Stimulated activated CD4-positive, alpha-beta T cell treated with anti-CD3 and anti-CD28 coated beads, Interleukin-12 subunit alpha, Interleukin-12 subunit beta, amount 100 ng/mL, for 24 hours (primary cell): ENCODE results near the gene GAS7.
"Not testable (repeated sequence)": the region's sequence is repeated elsewhere in the genome, so short reads cannot be mapped to it uniquely, and the experiment has no call there.

Source experiments
- DNase-seq, 2 experiments: peaks; one replicate each; pipeline ENCODE4 v3.0.0-alpha.2; 2020; ENCODE audit warnings: low read depth in 2 of 2

GAS7 gene

DNA sequence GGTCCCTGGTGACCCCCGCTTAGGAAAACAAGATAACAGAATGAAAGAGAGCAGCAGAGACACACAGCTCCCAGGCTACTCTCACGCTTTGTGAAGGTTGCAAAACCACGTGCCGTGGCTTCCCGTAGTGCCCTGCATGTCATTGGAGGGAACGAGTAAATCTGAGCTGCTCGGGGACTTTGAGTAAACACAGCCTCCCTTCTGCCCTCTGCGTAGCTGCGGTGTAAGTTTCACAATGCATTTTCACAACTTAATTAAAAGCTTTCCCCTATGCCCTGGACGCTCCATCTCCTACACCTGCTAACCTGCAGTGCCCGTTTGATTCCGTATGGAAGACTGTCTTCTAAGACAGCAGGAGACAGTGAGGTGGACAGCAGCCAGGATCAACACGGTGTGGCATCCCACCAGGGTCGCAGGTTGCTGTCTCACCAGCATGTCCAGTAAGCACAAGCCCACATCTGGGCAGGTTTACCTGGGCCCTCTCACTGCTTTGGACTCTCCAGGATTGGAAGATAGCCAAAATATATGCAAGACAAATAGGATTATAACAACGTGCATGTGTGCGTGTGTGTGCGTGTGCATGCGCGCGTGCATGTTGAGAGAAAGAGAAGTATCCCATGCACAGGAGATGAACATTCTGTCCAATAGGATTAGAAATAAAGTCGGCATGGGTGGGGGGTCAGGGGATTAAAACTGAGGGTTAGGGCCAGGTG, 177.0 kb downstream of the GAS7 start:
- no peak for DNase-seq

DNA sequence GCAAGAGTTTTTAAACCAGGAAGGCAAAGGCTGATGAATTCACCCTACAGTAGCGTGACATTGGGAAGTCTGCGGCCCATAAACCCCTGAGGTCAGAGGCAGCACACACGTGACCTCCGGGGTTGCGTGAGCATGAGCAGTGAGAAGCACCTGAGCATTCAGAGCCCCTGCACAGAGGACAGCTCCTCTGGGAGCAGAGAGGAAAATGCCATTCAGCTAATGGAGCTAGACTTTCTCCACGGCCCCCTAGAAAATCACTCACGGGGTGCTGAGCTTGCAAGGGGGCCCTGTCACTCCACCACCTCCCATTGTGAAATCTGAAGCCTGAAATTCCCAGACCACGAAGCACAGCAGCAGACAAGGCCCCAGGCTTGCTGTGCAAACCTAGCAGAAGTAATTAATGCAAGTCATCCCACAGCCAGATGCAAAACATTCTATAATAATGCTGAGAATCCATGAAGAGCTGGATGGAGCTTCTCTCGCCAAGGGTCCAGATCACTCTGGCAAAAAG, 178.4 kb downstream of the GAS7 start:
- no peak for DNase-seq

DNA sequence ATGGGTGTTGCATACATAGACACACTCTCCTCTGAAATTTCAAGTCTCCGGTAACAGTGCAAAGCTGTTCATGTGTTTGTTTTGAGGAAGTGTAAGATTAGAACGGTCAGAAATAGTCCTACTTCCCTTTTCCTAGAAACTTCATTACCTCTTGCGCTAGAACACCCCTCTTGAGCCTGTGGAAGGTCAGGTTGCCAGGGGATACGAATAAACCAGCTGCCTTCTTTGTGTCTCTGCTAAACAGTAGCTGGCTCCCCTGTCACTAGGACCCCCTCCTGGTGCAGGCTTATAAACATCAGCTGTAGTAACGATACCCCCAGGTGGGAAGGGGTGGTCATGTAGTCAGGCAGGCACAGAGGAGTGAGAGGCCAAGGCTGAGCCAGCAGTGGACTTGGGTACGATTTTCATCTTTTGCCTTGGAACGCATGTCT, 179.9 kb downstream of the GAS7 start:
- no peak for DNase-seq

DNA sequence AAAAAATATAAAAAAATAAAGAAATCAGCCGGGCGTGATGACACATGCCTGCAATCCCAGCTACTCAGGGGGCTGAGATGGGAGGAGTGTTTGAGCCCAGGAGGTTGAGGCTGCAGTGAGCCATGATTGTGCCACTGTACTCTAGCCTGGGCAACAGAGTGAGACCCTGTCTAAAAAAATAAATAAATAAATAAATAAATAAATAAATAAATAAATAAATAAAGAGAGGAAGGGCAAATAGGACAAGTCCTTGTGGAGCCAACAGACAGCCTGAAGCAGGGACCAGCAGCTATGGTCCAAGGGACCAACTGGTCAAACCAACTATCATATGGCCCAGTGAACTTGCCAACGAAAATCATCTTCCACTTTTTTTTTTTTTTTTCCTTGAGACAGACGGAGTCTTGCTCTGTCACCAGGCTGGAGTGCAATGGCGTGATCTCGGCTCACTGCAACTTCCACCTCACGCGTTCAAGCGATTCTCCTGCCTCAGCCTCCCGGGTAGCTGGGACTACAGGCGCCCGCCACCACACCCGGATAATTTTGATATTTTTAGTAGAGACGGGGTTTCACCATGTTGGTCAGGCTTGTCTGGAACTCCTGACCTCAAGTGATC, 181.3 kb downstream of the GAS7 start:
- DNase-seq, result not testable (repeated sequence)

DNA sequence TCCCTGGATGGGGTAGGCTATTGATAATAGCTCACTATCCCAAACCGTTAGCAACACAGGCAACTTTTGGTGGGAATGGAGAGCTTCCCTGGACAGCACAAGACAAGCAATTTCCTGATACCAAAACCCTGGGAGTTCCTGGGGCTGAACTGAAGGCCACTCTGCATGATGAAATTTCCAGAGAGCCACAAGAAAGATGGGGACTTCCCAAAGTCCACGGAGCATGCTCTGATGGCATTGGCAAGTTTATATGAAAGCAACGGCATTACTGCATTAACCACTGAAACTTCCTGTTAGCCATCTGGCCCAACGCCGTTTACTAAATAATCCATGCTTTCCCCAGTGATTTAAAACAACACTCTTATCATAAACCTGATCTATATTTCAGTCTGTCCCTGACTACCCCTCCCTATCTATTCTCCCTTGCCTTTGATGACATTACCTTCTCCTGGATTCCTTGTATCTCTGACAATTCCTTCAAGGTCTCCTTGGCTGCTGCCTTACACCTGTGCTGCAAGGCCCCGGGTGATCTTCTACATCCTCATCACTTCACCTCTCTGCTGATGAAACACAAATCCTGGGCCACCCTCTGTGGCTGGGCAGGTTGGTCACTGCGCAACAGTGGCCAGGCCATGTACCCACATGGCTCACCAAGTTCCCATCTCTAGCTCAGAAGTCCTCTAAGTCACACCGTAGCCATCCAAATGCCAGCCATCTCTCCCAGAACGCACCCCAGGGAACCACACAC, 184.9 kb downstream of the GAS7 start:
- DNase-seq, result no peak

DNA sequence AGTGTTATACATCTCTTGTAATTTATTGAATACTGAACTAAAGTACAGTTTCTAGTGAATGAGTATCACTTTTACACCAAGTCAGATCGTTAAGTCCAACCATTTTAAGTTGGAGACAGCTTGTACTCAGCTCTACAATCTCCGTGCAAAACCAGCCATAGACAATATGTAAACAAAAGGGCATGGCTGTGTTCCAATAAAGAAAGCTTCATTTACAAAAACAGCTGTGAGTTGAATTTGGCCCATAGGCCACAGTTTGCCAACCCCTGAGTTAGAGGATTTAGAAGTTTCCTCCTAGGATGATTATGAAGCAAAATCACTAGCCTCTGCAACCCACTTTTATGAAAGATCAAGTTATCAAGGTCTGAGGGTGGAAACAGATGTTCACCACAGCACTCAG, 187.7 kb downstream of the GAS7 start:
- DNase-seq, result no peak

DNA sequence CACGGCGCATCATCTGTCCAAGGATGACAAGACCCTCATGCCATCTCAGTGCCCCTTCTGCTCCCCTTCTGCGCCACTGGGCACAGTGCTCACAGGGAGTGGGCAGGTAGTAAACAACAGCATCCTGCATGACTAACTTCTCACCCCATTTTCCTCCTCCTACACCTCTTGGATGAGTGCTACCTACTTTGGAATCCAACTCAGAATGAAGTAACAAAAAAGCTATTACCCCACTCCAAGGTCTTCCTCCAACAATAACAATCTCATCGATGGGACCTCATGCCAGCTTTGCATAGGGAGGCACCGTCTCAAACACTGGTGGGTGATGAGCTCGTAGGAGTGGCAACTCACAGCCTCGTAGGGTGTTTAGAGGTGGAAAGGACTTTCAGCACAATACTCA, 194.7 kb downstream of the GAS7 start:
- no peak for DNase-seq

DNA sequence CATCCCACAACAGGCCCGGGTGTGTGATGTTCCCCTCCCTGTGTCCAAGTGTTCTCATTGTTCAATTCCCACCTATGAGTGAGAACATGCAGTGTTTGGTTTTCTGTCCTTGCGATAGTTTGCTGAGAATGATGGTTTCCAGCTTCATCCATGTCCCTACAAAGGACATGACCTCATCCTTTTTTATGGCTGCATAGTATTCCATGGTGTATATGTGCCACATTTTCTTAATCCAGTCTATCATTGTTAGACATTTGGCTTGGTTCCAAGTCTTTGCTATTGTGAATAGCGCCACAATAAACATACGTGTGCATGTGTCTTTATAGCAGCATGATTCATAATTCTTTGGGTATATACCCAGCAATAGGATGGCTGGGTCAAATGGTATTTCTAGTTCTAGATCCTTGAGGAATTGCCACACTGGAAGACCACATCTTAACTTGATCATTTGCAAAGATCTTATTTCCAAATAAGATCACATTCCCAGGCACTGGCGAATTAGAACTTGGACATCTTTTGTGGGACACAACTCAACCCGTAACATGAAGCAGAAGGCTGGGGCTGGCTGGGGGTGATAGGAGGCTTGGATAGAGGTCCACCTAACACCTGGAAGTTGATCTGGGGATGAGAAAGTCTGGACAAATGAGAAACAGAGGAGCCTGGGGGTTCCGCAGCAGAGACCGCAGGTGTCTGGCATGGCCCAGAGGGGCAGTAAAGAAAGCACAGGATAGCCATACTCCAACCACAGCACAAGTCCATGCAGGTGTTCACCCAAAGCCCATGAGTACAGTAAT, 195.6 kb downstream of the GAS7 start:
- not testable (repeated sequence) for DNase-seq

DNA sequence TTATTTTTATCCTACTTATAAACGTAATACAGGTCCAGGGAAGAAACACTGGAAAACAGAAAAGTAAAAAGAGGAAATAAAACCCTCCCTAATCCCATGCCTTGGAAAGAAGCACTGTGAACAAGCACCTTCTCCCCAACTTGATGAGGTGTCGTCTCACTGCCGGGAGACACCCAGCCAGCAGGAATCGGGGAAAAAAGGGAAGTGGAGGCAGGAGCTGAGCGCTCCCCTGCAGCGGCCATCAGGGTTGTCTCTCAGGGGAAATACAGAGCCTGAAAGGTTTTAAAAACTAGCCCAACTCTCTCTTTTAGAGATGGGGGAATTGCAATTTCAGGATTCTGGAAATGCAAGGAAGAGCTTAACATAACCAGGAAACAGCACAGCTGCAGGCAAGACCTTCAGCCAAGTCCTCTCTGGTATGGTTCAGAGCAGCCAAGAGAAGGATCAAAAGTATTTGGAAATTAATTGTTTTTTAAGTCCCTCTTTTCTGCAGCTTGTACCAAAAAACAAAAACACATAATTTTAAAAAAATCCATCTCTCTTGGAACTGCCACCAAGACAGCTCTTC, 197.0 kb downstream of the GAS7 start:
- DNase-seq, result no peak

DNA sequence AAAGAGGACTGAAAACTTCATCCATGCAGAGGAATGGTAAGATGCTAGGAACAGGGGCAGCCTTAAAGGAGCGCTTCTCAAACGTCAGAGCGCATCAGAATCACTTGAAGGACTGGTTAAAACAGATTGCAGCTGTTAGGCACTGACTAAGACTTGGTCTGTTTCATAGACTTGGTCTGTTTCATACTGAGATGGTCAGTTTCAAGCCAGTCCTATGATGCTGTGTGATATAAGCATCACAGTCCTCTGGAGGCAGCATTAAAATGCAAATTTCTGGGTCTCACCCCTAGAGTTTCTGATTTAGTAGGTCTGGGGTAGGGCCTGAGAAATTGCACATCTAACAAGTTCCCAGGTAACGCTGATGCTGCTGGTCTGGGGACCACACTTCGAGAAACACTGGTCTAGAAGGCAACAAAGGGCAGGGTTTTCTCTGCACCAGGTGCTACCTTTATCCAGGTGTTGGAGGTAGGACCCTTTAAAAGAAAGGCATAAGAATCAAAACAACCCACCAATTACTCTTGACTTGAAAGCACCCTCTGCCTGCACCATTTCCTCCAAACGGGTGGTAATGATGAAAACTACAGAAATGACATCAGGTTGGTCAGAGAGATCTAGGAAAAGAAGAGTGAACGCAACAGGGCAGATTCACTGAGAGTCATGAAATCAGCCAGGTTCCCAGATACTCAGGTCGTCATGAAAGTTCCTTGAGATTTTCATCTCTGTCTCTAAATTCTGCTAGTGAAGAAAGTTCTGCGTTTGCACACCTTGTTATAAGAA, 198.3 kb downstream of the GAS7 start:
- DNase-seq, result no peak

DNA sequence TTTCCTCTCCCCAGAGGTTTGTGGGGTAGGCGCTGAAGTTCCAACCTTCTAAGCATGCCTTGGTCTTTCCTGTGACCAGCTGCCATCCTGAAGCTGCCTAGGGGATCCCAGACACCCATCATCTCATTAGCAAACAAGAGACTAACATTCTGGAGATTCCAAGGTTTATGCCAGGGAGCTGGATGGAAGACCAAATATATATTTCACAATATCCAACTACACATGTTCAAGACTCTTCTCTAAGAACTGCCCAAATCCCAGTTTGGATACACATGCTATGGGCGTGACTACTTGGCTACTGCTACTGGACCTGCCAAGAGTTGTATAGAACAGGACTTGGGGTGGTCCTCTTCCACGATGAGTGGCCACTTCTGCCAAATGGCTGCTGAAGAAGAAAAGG, 200.3 kb downstream of the GAS7 start:
- DNase-seq, result no peak

DNA sequence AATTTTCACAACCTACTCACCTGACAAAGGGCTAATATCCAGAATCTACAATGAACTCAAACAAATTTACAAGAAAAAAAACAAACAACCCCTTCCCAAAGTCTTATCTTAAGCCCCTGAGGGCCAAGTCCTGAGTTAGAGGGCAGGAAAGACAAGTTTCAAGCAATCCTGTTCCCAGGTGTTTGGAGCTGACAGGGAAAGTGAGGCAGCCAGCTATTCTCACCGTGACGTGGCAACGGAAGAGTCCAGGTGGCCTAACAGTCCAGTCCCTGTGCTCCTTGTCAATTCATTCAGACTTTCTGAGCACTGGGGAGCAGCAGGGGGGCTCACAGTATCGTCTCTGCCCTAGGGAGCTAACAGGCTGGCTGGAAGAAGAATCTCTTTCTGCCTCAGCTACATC, 203.6 kb downstream of the GAS7 start:
- no peak for DNase-seq

DNA sequence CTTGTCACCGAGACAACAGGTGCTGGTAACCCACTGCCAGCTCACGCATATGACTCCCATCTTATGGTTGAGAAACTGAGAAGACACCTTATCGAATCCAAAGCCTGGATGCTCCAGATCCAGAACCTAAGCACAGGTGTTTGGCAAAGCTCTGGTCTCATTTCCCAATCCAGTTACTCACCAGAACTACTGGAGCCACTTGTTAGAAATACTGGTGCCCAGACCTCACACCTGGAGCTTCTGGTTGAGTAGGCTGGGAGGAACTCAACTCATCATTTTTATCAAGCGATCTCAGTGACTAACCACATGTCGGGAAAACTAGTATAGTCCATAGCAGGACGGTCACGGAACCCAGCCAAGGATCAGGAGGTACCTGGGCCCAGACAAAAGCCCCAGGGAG, 206.6 kb downstream of the GAS7 start:
- DNase-seq, result no peak

DNA sequence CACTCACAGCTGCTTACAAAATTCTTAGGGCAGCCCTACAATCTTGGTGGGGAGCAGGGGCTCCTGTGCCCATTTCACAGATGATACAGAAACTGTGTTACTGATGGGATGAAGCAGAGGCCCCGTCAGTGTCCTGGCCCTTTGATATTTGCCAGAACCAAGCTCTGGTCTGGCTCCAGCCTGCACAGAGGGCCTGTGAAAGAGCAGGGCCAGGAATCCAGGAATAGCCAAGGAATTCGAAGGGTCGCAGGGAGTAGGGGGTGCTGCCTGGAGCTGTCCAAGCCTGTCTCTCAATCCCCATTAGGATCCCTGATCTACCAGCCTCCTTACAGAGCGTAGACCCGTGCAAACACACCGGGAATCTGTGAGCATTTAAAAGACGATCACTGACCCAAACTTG, 207.1 kb downstream of the GAS7 start:
- no peak for DNase-seq

DNA sequence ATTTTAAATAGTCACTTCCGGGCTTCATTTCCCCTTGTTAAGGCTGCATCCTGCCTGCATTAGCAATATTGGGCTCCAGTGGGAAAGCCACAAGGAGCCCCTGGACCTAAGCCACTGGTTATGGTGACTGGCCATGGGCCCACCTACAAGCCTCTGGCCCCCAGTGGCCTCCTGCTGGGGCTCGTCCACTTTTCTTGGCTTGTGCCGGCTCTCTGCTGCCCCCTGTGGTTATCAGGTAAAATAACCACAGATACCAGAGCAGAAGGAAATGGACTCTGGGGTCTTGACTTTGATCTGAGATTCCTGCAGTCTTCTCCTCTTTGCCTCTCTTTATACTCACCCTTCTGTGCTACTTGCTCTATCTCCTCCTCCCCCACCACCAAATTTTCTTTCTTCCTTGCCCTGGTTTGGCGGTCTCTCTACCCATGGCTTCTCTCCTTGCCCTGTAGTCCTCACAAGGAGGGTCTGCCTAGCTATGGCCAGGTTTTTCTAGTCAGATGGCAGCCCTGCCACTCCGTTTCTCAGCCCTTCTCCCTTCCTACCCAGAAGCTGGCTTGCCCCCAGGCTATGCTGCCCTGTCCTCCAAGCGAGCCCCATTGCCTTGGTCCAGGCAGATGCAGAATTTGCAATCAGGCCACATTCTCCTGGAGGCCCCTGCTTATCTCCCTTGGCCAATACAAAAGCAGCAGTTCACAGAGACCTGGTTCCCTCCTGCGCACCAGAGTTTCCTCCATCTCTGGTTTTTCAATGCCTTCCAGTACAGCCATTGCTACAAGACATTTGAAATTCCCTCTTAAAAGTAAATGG, 210.4 kb downstream of the GAS7 start:
- DNase-seq, result no peak

DNA sequence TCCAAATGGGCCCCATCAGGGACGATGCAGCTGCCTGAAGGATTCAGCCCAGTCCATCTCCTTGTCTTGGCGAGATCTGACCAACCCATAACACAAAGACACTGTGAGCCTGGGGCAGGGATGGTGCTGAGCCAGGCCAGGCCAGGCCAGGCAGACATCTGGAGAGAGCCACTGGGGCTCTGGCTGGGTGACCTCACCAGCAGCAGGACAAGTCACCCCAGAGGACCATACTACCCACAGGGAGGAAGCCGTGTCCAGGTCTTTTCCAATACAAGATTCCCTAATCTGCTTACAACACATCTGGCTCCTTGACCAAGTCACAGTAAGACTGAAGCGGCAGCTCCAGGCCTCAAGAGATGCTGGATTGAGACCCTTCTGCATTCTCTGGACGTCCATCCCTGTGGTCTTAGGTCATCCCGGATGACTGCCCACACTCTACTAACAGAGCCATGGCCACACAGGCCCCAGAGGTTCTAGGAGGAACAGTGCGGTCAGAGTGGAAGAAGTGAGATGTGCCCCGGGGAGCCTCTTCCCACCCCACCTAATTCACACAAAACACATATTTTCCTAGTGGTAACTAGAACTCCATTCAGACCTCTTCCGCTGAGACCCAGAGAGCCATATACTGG, 211.5 kb downstream of the GAS7 start:
- DNase-seq, result no peak

DNA sequence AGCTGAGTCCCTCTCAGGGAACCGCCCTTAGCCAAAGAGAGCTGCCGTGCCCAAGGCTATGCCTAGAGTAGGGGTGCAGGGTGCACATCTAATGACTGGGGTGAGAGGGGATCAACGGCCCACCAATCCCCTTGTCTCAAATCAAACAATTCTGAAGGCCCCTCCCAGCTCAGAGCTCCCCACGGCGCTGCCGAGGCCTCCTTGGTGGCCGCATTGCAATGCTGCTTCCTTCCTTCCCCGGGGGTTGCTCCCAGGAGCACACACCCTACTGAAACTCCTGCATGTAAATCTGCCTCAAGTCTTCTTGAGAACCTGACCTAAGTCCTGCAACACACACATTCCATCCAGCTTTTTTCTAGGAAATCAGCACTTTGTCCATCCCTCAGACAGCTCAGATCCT, 212.8 kb downstream of the GAS7 start:
- no peak for DNase-seq

DNA sequence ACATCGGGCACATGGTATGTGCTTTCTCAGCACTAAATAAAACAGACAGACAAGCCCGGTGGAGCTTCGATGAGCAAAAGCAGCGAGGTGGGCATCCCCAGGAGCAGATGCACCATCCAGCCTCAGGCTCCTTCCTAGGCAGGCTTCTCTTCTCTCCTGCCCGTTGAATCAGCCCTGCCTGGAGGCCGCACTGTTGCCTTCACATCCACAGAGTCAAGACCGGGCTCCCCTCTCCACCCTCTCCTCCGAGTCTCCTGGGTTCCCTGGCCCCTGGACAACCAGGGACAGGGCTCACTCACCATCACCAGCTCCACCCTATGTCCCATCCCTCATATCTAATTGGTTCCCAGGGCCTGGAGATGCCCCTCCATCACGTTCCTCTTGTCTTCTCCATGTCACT, 213.6 kb downstream of the GAS7 start:
- no peak for DNase-seq

DNA sequence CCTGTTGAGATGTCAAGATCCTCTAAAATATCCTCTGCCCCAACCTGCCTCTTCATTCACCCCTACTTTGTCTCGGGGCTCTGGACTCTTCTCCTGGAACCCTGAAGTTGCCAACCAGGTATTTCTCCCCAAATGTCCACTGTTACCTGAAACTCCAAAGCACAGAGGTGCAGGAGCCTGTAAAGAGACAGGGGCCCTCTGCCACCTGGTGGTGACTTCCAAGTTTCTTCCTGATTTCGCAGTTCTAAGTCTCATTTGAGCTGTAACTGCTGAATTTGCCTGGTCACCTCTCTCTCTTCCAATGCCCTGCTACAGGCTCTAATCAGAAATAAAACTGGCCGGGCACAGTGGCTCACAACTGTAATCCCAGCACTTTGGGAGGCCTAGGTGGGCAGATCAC, 216.2 kb downstream of the GAS7 start:
- DNase-seq, result no peak
